ENCODE results near the gene TMC3. TPM values are rescaled to one million over a fixed set of nuclear protein-coding genes. Genes with fewer than 3 reads are reported as not detected.

The TMC3 gene
- total RNA-seq, 4 donors from 2014 or later = 0.16 to 0.81 (median 0.36) TPM

DNA sequence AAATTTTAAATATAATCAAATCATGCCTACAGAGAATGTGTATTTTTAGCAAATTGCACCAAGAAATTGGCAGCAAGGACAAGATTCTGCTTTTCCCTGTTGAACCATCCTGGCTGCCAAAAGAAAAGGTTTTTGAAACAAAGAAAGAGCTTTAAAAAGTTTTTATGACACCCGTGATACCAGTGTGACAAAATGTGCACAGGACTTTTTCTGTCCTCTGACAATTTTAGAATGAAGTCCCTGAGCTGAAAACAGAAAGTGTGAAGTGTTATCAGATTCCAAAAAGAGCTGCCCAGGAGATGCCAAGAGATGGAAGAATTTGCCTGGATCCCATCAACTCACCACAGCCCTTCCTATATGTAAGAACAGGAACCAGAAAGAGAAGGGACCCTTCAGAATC, 33.2 kb upstream of the TMC3 start:
- Histone ChIP-seq H3K36me3 (no peaks in the 10 kb centered on the region), H3K4me3 (no peak overlapping the region), H3K9me3 (no peaks in the 10 kb centered on the region), H3K4me1 (peaks cover 0 to 15% (median 0%) of the 10 kb centered on the region in 3 donors), H3K27me3 (peaks cover 16% of the 10 kb centered on the region), H3K27ac (no peak overlapping the region)
- TF ChIP-seq POLR2A (IDR thresholded peaks at IDR 0.05) = no peak
- TF ChIP-seq POLR2AphosphoS5 (IDR thresholded peaks at IDR 0.05) = no peak
- TF ChIP-seq, protein P1, sequence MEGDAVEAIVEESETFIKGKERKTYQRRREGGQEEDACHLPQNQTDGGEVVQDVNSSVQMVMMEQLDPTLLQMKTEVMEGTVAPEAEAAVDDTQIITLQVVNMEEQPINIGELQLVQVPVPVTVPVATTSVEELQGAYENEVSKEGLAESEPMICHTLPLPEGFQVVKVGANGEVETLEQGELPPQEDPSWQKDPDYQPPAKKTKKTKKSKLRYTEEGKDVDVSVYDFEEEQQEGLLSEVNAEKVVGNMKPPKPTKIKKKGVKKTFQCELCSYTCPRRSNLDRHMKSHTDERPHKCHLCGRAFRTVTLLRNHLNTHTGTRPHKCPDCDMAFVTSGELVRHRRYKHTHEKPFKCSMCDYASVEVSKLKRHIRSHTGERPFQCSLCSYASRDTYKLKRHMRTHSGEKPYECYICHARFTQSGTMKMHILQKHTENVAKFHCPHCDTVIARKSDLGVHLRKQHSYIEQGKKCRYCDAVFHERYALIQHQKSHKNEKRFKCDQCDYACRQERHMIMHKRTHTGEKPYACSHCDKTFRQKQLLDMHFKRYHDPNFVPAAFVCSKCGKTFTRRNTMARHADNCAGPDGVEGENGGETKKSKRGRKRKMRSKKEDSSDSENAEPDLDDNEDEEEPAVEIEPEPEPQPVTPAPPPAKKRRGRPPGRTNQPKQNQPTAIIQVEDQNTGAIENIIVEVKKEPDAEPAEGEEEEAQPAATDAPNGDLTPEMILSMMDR (IDR thresholded peaks at IDR 0.05) = no peak
- TF ChIP-seq EP300 (IDR thresholded peaks at IDR 0.05) = no peak
- 38 to 43% methylated on average over 1 of the region's 1 CpG for WGBS, 2 donors (ENCODE audit: low coverage in 1 of 2)
- ATAC-seq = no peak

DNA sequence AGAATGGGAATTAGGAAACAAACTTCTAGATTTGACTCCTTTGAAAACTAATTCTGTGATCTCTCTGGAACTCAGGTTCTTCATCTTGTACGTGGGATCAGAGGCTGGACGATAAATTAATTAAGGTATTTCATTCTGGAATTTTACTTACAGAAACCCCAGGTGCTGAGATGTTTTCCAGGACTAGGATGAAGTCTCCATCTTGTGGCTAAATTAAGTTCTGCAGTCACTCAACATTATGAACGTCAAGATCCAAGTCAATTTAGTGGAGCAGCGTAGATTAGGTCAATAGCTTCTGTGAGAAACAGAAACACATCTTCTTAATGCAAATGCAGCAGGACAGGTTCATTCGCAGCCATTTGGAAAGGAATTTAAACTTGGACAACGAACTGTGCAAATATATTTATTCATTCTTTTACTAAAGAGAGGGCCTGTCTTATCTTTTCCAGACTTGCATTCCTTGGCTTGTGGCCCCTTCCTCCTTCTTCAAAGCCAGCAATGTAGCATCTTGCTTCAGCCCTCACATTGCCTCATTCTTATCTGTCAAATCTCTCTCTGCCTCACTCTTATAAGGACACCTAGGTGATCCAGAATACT, 26.7 kb upstream of the TMC3 start:
- no peak overlapping the region for H3K27ac ChIP-seq
- no peaks in the 10 kb centered on the region for H3K36me3 ChIP-seq
- no peaks in the 10 kb centered on the region for H3K27me3 ChIP-seq
- peaks cover 0 to 5% (median 0%) of the 10 kb centered on the region in 3 donors for H3K9me3 ChIP-seq
- no peaks in the 10 kb centered on the region for H3K4me1 ChIP-seq
- WGBS, 2 donors (ENCODE audit: low coverage in 1 of 2) = 15 to 23% methylated on average over 6 of the region's 6 CpGs
- no peak for ATAC-seq
- TF ChIP-seq POLR2AphosphoS5 (IDR thresholded peaks at IDR 0.05) = no peak
- TF ChIP-seq, protein P1 (IDR thresholded peaks at IDR 0.05) = peak; percentile 51 to 75 (median 69)
- H3K4me3 ChIP-seq = no peak overlapping the region

DNA sequence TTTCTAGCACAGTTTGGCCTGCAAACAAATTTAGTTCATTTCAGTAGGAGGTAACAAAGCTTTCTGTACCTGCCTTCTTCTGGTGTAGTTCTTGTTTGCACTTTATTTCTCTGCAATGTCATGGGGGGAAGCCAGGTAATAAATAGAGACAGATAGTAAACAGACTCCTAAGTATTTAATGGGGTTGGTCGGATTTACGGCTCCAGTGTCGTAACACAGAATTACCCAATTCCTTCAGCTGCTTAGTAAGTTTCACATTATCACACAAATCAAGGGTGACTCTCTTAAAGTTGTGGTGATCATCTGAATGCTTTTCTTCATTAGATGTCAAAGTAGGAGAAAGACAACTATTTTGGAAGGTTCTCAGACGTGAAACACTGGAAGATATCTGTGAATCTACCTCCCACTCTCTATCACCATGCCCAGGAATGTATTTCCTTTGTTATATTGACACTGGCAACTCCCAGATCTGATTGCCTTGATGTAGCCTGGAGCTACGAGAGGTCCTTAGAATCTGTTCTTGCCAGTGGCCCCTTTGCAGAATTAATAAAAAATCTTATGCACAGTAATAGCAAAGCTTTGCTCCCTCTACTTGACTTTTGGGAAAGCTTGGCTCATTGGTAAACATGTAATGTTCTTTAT, 25.0 kb upstream of the TMC3 start:
- H3K27ac ChIP-seq = no peak overlapping the region
- WGBS, 2 donors (ENCODE audit: low coverage in 1 of 2) = 74 to 75% methylated on average over 5 of the region's 5 CpGs
- no peaks in the 10 kb centered on the region for H3K27me3 ChIP-seq
- peaks cover 0 to 5% (median 0%) of the 10 kb centered on the region in 3 donors for H3K9me3 ChIP-seq
- no peaks in the 10 kb centered on the region for H3K4me1 ChIP-seq
- no peaks in the 10 kb centered on the region for H3K36me3 ChIP-seq
- H3K4me3 ChIP-seq = no peak overlapping the region
- TF ChIP-seq EP300 (IDR thresholded peaks at IDR 0.05) (no peak), POLR2A (IDR thresholded peaks at IDR 0.05) (no peak), POLR2AphosphoS5 (IDR thresholded peaks at IDR 0.05) (no peak)
- TF ChIP-seq, protein P1 (IDR thresholded peaks at IDR 0.05) = no peak
- ATAC-seq = no peak

DNA sequence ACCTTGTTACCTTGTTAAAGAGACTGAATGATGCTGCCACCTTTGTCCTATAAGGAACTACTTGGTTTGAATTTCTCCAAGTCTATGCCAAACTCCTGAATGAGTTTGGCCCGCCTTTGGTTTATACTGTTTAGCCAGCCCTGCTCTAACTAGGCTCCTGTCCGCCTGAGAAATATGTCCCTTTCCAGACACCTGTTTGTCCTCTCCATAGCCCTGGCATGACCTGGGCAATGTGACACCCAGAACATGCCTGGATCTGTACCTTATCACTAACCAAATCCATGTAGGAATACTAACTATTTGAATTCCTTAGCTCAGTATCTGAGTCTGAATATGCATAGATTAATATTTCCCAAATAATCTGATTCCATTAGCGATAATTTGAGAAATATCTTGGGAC, 24.4 kb upstream of the TMC3 start:
- H3K9me3 ChIP-seq = peaks cover 0 to 5% (median 0%) of the 10 kb centered on the region in 3 donors
- H3K27me3 ChIP-seq = no peaks in the 10 kb centered on the region
- no peaks in the 10 kb centered on the region for H3K36me3 ChIP-seq
- no peaks in the 10 kb centered on the region for H3K4me1 ChIP-seq
- TF ChIP-seq, protein P1 (IDR thresholded peaks at IDR 0.05) = no peak
- TF ChIP-seq POLR2A (IDR thresholded peaks at IDR 0.05) (no peak), POLR2AphosphoS5 (IDR thresholded peaks at IDR 0.05) (no peak), EP300 (IDR thresholded peaks at IDR 0.05) (no peak)
- WGBS, 2 donors (ENCODE audit: low coverage in 1 of 2) = 57 to 84% methylated on average over 2 to 3 of the region's 3 CpGs
- ATAC-seq = no peak
- no peak overlapping the region for H3K4me3 ChIP-seq
- no peak overlapping the region for H3K27ac ChIP-seq

DNA sequence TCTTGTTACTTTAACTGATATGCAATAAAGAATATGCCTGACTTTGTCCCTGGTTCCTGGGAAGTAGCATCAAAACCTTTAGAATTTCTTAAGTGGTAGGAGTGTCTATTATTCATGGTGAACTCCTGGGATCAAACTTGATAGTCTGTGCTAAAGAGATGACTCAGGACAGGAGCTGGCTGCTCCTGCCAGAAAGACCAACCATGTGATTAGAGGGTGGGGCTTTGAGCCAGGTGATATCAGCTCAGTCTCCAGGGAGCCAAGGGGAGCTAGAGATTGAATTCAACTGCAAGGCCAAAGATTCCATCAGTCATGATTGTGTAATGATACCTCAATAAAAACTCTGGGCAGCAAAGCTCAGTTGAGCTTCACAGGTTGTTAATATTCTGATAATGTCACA, 20.6 kb upstream of the TMC3 start:
- no peak overlapping the region for H3K27ac ChIP-seq
- TF ChIP-seq POLR2AphosphoS5 (IDR thresholded peaks at IDR 0.05) = no peak
- no peak for TF ChIP-seq EP300 (IDR thresholded peaks at IDR 0.05)
- TF ChIP-seq POLR2A (IDR thresholded peaks at IDR 0.05) = no peak
- TF ChIP-seq, protein P1 (IDR thresholded peaks at IDR 0.05) = no peak

More for the DNA sequence above, 20.6 kb upstream of the TMC3 start:
- ATAC-seq = no peak
- Histone ChIP-seq H3K4me3 (no peak overlapping the region), H3K36me3 (no peaks in the 10 kb centered on the region), H3K9me3 (peaks cover 0 to 3% (median 0%) of the 10 kb centered on the region in 3 donors), H3K4me1 (no peaks in the 10 kb centered on the region), H3K27me3 (no peaks in the 10 kb centered on the region)
